ENCODE results near the gene DCUN1D4.

Gene DCUN1D4

DNA sequence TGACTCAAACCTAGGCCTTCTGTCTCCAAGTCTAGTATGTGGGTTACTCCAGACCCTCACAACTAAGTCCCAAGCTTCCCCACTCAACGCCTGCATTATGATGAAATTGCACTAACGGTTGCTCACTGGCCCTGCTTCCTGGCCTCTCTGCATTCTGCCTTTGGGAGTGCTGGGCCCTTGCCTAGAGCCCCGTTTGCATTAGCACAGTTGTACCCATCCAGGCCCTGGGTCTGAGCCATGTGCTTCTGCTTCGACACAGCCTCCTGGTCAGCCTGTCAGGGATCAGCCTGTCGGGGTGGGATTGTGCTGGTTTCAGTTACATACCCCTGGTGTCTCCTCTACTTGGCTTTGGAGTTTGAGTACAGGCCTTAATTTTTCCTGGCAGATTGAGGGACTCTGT lies 58.4 kb downstream of the DCUN1D4 start:
- TF ChIP-seq, protein P1, sequence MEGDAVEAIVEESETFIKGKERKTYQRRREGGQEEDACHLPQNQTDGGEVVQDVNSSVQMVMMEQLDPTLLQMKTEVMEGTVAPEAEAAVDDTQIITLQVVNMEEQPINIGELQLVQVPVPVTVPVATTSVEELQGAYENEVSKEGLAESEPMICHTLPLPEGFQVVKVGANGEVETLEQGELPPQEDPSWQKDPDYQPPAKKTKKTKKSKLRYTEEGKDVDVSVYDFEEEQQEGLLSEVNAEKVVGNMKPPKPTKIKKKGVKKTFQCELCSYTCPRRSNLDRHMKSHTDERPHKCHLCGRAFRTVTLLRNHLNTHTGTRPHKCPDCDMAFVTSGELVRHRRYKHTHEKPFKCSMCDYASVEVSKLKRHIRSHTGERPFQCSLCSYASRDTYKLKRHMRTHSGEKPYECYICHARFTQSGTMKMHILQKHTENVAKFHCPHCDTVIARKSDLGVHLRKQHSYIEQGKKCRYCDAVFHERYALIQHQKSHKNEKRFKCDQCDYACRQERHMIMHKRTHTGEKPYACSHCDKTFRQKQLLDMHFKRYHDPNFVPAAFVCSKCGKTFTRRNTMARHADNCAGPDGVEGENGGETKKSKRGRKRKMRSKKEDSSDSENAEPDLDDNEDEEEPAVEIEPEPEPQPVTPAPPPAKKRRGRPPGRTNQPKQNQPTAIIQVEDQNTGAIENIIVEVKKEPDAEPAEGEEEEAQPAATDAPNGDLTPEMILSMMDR (IDR thresholded peaks at IDR 0.05): no peak

GRCh38 chr4:51906167-51906958 lies 63.4 kb downstream of the DCUN1D4 start:
- TF ChIP-seq, protein P1 (IDR thresholded peaks at IDR 0.05): no peak

GRCh38 chr4:51907006-51907669 lies 64.2 kb downstream of the DCUN1D4 start:
- TF ChIP-seq, protein P1 (IDR thresholded peaks at IDR 0.05): no peak

DNA sequence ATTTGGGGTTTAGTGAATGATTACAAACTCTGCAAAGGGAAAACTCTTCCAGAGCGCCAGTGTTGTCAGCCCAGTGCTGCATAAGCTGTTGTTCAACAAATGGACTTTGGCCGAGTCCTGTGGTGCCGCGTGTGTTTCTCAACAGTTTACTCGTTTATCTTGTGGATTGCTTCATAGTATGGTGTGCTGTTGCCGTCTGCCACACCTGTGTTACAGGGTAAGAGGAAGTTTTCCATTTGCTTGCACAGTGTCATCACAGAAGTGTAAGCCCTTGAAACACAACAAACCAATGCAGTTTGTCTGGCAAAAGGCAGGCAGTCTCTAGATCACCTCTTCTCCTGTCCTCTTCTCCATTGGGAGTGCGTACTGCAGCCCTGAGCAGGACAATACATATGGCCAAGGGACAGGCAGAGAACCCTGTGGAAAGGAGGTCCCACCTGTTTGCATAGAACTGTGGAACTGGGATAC lies 66.3 kb downstream of the DCUN1D4 start:
- TF ChIP-seq, protein P1 (IDR thresholded peaks at IDR 0.05): no peak

- TF ChIP-seq, protein P1 (IDR thresholded peaks at IDR 0.05): no peak
Measured at GRCh38 chr4:51918251-51918650, 75.3 kb downstream of the DCUN1D4 start.

GRCh38 chr4:51923343-51923742 lies 80.4 kb downstream of the DCUN1D4 start:
- TF ChIP-seq, protein P1 (IDR thresholded peaks at IDR 0.05): no peak

GRCh38 chr4:51925307-51925706 lies 82.4 kb downstream of the DCUN1D4 start:
- TF ChIP-seq, protein P1 (IDR thresholded peaks at IDR 0.05): no peak
